ENCODE results near the gene CTSD. TPM values are rescaled to one million over a fixed set of nuclear protein-coding genes. Genes with fewer than 3 reads are reported as not detected.

The CTSD gene
- total RNA-seq, 4 donors from 2014 or later: 573 to 913 (median 707) TPM

- DNase-seq (ENCODE audit: low spot score in 2 of 2): no peak
- TF ChIP-seq POLR2A (IDR thresholded peaks at IDR 0.05) (no peak), CTCF (IDR thresholded peaks at IDR 0.05) (no peak)
- intact Hi-C loops (cut with DNase I; ENCODE audit: low total_unique reads): no loop called here
- 87 to 89% methylated on average over 6 of the region's 6 CpGs for WGBS, 2 donors
- H3K4me3 ChIP-seq (ENCODE audit: low read depth, poor library complexity, severe bottlenecking): no peak overlapping the region
Measured at GRCh38 chr11:1703146-1703545, 60.6 kb downstream of the CTSD start.

Other genes with a start within 250 kb of the CTSD start
- 10 to 100 TPM in 1 of 4 donors, 1 to 10 TPM in 3; 4.0 to 11.6 (median 5.9) TPM for gene DUSP8, start 191.7 kb downstream of the CTSD start, total RNA-seq
- 1 to 10 TPM in 1 of 4 donors, not detected in 3; 8.1 TPM for gene KRTAP5-1, start 178.6 kb downstream of the CTSD start, total RNA-seq
- 10 to 100 TPM in 1 of 4 donors, under 1 TPM in 1, not detected in 2; 0.55 to 15.1 TPM for gene KRTAP5-2, start 165.6 kb downstream of the CTSD start, total RNA-seq
- 10 to 100 TPM in 1 of 4 donors, not detected in 3; 16.2 TPM for gene KRTAP5-3, start 155.5 kb downstream of the CTSD start, total RNA-seq
- 1 to 10 TPM in 1 of 4 donors, not detected in 3; 7.9 TPM for gene KRTAP5-4, start 141.8 kb downstream of the CTSD start, total RNA-seq
- 1 to 10 TPM in 1 of 4 donors, not detected in 3; 2.5 TPM for gene KRTAP5-5, start 134.2 kb downstream of the CTSD start, total RNA-seq
- 1 to 10 TPM in 1 of 4 donors, not detected in 3; 6.7 TPM for gene KRTAP5-6, start 66.7 kb downstream of the CTSD start, total RNA-seq
- gene IFITM10, start 13.3 kb downstream of the CTSD start, total RNA-seq: 10 to 100 TPM in 1 of 4 donors, 1 to 10 TPM in 3; 2.5 to 13.7 (median 6.3) TPM
- gene SYT8, start 71.1 kb upstream of the CTSD start, total RNA-seq: 100 to 1,000 TPM in 3 of 4 donors, 10 to 100 TPM in 1; 74.1 to 177 (median 106) TPM
- gene TNNI2, start 75.1 kb upstream of the CTSD start, total RNA-seq: 10 to 100 TPM; 10.7 to 17.7 (median 15.8) TPM
- gene LSP1, start 89.2 kb upstream of the CTSD start, total RNA-seq: 100 to 1,000 TPM in 1 of 4 donors, 10 to 100 TPM in 3; 73.7 to 105 (median 86.6) TPM
- gene PRR33, start 128.0 kb upstream of the CTSD start, total RNA-seq: not detected
- gene TNNT3, start 155.8 kb upstream of the CTSD start, total RNA-seq: 1 to 10 TPM; 1.2 to 6.6 (median 4.1) TPM
- gene MRPL23, start 183.4 kb upstream of the CTSD start, total RNA-seq: 100 to 1,000 TPM; 169 to 227 (median 216) TPM
- 10 to 100 TPM; 17.3 to 64.3 (median 37.4) TPM for gene H19, start 233.9 kb upstream of the CTSD start, total RNA-seq